Activated CD8-positive, alpha-beta memory T cell treated with anti-CD3 and anti-CD28 coated beads, Interleukin-2, amount 50 U/mL, for 1 hour (primary cell): ENCODE data around the gene SH2D6.
"Not testable (repeated sequence)": the region's sequence is repeated elsewhere in the genome, so short reads cannot be mapped to it uniquely, and the experiment has no call there.

ENCODE experiments used
- DNase-seq: peaks from one replicate; pipeline ENCODE4 v3.0.0-alpha.2; 2020; ENCODE audit errors: extremely low read depth

Gene SH2D6

DNA sequence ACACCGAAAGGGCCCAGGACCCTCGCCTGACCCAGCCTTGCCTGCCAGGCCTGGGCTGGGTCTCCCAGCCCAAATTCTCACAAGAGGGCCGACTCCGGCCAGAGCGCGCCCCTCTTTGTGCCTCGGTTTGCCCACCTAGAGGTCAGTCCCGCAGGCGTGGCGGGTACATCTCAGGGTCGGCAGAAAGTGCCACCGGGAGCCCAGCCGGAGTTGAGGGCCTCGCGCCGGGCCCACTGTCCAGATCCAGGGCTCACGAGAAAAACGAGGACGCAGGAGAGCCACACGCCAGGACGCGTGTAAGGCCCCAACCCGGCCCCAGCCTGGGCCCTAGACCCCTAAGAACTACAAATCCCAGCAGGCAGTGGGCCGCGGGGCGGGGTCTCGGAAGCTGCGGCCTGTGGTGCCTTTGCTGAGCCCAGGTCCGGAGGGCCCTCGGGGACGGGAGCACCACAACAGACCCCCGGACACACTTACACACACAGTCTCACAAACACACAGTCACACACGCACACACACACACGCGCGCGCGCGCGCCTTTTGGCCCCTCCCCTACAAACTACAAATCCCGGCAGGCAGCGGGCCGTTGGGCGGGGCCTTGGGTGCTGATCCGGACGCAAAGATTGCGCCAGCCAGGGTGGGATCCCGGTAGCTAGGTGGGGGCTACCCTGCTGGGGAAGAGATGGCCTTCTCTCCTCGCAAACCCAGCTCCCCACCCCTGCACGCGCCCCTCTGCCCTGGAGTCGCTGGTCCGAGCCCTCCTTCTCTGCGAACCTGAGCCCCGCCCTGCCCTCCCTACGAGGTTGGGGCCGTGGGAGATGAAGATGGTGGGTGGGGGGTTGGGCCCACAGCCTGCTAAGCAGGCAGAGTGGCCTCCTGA lies at the start of gene SH2D6:
Gene SH2D6, plus strand, starts transcription at position 583 of the 877 bp plus-strand sequence. CDS start 10,752 bp downstream, outside the sequence.
- no peak for DNase-seq

DNA sequence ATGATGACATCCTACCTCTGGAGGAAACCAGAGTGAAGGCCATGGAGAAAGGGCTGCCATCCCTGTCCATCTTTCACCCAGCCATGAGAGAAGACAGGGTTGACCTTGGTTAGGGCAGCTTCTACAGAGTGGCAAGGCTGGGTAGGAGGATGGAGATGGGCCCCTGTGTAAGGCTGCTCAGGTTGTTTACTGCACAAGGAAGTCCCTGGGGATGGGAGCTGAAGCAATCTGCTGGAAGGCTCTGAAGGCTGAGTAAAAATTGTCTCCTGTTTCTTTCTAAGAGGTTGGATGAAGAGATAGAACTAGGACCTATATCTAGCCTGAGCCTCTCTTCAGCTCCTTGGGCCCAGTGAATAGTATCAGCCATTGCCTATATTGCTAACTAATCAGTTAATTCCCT lies 49.6 kb upstream of the SH2D6 start:
- DNase-seq: no peak

DNA sequence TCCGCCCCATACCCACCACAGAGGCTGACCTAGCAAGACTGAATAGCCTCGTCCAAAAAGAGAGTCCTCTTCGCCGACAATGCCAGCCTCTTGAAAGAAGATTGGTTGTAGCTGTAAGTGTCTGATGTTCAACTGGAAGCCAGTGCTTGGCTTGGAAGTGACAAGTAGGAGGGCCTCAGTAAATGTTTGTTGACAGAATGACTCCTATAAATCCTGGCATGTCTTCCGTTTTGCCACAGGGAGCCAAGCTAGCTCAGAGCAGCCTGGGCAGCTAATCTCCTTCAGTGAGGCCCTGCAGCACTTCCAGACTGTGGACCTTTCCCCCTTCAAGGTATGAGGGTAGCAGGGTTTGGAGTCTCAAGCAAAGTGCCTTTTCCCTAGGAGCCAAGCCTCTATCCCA lies 49.0 kb upstream of the SH2D6 start:
- no peak for DNase-seq

DNA sequence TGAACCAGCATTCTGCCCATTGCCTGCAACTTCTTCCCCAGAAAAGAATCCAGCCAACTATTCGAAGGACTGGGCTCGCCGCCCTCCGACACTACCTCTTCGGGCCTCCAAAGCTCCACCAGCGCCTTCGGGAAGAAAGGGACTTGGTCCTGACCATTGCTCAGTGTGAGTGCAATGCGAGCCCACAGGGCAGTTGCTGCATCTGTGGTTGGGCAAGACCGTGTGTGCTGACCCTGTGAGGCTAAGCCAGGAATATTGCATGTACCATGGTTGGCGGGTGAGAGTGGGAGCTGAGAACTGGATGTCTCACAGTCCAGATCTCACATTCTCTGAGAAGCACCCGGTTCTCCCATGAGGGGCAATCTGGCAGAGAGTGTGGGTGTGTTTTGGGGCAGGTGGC lies 47.5 kb upstream of the SH2D6 start:
- no peak for DNase-seq

DNA sequence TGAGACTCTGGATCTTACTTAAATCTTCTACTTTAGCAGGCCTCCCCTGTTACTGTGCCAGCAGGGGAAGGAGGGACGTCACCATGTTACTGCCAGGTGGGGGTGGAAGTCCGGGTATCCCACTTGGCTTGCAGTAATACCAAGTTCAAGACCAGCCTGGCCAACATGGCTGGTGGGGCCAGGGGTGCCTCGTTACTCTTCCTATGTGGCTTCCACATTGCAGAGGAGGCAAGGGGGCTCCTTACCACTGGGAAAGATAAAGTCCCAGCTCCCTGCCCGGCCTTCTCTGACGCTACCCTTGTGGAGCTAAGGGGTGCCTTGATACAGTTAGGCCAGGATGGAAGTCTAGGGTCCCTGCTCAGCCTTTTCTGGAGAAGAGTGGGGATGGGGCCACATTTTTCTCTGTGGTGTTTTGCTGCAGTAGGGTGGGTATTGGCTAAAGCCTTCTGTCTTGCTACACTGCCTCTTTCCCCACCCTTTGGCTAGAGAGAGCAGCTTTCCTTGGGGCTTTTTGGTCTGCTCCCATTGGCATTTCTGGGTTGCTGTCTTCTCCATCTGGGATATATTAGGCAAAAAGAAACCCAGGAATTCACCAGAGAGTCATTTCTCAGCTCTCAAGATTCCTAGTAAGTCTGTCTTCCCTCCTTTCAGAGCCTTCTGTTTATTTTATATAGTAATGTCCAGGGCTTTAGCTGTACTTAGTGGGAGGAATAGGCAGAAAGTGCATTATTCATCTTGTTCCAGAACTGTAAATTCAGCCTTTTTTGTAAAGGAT lies 42.0 kb upstream of the SH2D6 start:
- no peak for DNase-seq

DNA sequence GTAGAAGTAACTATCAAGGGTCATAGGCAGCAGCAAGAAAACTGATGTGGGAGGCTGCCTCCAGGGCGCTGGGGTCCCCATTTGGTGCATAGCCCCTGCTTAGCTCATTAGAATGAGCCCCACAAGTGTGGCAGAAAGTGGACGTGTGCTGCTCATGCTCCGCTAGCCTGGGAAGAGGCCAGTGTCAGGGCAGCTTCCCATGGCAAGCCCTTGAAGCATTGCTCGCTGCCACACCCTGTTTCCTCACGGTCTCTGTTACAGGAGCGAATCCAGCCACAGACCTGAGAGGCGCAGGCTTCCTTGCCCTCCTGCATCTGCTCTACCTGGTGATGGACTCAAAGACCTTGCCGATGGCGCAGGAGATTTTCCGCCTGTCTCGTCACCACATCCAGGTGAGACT lies 41.4 kb upstream of the SH2D6 start:
- DNase-seq: no peak

DNA sequence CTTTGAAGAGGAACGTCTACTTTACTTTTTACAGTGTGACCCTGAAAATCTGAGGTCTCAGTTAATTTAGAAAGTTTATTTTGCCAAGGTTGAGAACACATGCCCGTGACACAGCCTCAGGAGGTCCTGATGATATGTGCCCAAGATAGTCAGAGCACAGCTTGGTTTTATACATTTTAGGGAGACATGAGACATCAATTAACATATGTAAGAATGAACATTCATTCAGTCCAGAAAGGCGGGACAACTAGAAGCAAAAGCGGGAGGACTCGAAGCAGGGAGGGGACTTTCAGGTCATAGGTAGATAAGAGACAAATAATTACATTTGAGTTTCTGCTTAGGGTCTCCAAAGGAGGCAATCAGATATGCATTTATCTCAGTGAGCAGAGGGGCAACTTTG lies 40.3 kb upstream of the SH2D6 start:
- no peak for DNase-seq

DNA sequence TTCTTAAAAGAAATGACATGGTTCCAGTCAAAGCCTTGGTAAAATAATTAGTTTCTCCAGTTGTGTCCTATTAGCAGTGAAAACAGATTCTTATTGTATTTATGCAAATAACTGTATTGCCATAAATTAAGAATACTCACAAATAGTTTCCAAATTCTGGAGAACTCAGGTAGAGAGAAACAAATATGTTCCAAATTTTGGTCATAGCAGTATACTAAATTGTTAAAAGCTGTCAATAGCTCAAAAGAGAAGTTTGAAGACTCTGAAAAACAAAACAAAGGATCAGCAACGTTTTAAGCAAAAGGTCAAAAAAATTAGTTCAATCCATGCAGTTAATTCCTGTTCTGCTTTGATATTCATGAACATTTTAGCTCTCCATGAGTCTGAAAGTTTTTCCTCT lies 38.5 kb upstream of the SH2D6 start:
- DNase-seq: no peak

DNA sequence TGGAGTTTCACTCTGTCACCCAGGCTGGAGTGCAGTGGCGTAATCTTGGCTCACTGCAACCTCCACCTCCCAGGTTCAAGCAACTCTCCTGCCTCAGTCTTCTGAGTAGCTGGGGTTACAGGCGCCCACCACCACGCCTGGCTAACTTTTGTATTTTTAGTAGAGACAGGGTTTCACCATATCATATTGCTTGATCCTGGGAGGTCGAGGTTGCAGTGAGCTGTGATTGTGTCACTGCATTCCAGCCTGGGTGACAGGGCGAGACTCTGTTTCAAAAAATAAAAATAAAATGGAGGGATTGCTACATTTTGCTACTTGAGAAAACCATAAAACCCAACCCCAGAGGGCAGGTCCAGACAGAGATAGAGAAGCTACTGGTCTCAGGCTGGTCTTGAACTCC lies 35.4 kb upstream of the SH2D6 start:
- not testable (repeated sequence) for DNase-seq

- DNase-seq: no peak
Measured at GRCh38 chr2:85383850-85384249, 34.7 kb upstream of the SH2D6 start.

GRCh38 chr2:85385746-85386145 lies 32.8 kb upstream of the SH2D6 start:
- DNase-seq: no peak

DNA sequence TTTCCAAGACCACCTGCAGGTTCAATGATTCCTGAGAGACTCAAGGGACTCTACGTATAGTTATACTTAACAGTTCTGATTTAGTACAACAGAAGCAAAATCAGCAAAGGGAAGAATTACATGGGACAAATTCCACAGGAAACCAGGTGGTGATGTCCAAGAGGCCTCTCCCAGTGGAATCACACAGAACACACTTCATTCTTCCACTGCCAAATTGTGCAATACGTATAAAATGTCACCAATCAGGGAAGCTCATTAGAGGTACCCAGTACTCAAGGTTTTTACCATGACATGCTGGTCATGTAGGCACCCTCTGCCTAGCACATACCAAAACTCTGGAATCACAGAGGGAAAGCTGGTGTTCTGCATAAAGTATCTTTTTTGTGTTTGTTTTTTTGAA lies 30.8 kb upstream of the SH2D6 start:
- DNase-seq: no peak

DNA sequence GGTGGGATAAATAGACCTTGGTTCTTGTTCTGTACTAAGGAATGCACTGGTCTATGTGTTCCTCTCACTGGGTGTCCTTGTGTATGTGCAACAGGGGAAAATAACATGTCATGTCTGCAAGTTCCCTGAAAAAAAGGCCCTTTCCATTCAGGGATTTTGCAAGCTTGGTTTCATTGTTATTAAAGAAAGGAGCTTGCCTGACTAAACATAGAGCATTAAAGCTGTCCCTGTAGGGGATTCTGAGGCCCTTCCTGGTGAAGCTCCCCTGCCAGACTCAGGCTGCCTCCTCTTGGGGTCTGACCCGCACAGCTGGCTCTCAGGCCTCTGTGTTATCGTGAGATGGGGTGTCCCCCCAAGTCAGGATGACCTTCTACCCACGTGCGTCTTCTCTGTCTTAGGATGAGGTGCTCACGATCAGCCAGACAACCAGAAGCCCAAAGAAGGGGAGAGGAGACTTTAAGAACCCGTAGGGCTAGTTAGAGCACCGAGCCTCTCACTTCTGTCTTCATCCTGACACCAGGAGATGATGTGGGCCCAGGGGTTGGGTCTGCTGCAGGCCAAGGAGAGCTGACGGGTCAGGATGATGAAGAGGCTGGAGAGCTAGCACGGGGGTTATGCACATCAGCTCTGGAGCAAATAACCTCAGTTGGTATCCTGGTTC lies 29.5 kb upstream of the SH2D6 start:
- no peak for DNase-seq

- no peak for DNase-seq
Measured at GRCh38 chr2:85390941-85391669, 27.4 kb upstream of the SH2D6 start.

GRCh38 chr2:85393836-85394235 lies 24.7 kb upstream of the SH2D6 start:
- DNase-seq: no peak

DNA sequence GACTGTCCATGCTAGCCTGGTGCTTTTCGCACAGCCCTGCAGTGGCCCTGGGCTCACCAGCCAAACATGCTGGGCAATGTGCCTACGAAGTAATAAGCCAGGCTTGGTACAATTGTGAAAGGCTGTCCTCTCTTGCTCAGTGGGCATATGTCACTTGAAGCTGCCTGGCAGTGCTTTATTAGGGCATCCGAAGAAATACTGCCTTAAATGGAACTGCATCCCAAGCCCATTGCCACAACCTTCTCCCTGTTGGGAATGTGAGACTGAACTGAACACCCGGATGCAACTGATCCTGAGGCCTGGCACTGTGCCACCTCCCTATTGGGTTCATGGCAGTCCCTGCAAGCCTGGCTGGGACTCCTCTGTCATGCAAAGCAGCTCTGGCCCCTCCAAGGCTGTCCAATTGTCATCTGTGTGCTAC lies 24.2 kb upstream of the SH2D6 start:
- no peak for DNase-seq

- DNase-seq: no peak
Measured at GRCh38 chr2:85394976-85395375, 23.5 kb upstream of the SH2D6 start.

DNA sequence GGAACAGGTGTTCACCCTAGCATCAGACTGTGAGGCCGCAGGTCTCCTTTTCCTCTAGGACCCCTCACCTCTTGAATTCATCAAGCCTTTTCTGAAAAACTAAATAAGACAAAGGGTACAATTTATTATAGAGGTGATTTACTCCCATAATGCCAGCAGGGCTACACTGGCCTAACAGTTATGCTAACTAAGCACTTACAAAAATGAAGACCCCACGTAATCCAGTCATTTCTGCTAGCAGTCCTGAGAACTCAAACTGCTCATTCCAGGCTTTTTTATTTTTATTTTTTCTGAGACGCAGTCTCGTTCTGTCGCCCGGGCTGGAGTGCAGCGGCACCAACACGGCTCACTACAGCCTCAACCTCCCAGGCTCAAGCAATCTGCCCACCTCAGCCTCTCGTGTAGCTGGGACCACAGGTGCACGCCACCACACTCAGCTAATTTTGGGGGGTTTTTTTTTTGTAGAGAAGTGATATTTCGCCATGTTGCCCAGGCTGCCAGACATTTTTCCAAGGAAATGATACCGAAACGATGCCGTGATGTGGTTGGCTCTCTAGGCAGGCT lies 22.5 kb upstream of the SH2D6 start:
- no peak for DNase-seq

DNA sequence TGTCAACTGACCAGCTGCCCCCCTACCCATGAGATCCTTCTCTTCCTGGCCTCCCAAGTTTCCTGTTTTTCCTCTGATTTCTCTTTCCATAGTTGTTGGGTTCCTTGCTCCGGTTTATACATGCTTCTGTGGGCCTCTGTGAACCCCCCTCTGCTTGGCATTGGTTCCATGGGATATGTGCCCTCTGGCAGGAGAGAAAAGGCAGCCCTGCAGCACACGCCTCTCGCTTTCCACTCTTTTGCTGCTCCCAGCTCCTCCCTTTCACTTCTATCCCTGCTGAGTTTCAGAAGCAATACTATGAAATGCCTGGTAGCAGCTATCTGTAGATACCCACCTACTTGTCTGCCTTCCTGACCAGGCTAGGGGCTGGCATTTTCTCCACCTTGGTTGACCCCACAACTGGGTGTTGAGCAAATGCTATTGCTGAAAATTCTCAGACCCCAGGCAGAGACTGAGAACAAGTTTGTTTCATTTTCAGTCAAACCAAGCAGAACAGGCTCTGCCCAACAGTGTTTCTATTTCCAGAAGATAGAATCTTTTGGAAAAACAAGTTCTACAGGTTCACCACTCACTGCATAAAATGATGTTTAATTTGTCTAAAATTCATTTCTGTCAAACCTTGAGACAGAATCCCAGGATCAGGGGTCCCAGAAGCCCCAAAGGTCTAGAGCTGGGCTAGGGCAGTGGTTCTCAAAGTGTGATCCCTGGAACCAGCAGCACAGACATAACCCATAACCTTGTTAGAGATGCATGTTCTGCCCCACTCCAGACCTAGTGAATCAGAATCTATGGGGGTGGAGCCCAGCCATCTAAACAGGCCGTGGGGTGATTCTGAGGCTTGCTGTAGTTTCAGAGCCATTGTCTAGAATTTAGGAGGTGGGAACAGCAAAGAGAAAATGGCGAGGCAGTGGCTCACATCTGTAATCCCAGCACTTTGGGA lies 21.7 kb upstream of the SH2D6 start:
- DNase-seq: no peak

DNA sequence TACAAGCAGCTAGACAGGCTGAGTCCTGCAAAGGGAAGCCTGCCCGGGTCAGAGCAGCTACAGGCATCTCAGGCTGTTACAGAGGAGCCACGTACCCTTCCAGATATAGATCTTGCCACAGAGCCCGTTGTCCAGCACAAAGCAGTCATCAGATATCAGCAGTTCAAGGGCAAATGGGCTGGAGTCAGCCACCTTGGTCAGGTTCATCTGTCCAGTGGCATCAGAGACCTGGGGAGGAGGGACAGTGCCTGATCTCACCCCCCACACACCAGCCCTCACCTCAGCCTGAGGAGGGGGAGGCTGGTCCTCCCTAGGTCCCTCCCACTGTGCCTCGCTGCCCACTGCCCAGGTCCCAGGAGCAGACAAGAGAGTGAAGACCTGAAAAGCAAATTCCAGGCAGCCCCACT lies 20.6 kb upstream of the SH2D6 start:
- no peak for DNase-seq
